SK-N-SH treated with all-trans-retinoic acid at 6 μM for 48 hours (cell line): Measurements from ENCODE around the gene MAPRE2.

Experiments used
- OSR1 ChIP-seq: fragments of 250-450 bp; sonication (Bioruptor Pico); IDR thresholded peaks from 2 replicates; pipeline ENCODE4 v1.8.0; 2022; ENCODE audit warnings: moderate library complexity, mild to moderate bottlenecking, inconsistent platforms
- TCF4 ChIP-seq: fragments of 250-450 bp; sonication (Bioruptor Pico); IDR thresholded peaks from 2 replicates; pipeline ENCODE4 v1.8.0; 2021; ENCODE audit warnings: mild to moderate bottlenecking, moderate library complexity, borderline replicate concordance
- TF ChIP-seq, protein P1 (sequence below): fragments of 250-450 bp; sonication (Bioruptor Pico); IDR thresholded peaks from 2 replicates; pipeline ENCODE4 v1.8.0; 2020; ENCODE audit warnings: mild to moderate bottlenecking, moderate library complexity, borderline replicate concordance

DNA sequence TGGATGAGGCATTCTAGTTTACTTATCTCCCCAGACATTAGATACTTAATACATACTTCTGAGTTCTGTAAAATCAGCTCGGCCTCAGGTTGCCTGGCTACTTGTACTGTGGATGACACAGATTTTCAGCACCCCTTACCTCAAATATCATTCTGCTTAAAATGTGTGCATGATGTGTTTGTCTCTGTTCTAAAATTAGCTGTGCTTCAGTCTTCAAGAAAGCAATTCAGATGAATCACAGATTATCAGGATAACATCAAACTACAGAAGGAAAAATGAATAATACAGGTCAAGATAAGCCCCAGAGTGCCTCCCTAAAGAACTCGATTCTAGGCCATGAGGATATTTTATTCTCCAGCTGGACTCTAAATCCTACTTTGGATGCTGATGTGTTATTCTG is 21.3 kb upstream of the MAPRE2 start:
- TF ChIP-seq, protein P1, sequence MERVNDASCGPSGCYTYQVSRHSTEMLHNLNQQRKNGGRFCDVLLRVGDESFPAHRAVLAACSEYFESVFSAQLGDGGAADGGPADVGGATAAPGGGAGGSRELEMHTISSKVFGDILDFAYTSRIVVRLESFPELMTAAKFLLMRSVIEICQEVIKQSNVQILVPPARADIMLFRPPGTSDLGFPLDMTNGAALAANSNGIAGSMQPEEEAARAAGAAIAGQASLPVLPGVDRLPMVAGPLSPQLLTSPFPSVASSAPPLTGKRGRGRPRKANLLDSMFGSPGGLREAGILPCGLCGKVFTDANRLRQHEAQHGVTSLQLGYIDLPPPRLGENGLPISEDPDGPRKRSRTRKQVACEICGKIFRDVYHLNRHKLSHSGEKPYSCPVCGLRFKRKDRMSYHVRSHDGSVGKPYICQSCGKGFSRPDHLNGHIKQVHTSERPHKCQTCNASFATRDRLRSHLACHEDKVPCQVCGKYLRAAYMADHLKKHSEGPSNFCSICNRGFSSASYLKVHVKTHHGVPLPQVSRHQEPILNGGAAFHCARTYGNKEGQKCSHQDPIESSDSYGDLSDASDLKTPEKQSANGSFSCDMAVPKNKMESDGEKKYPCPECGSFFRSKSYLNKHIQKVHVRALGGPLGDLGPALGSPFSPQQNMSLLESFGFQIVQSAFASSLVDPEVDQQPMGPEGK = no peak
- TF ChIP-seq TCF4 = no peak
- TF ChIP-seq OSR1 = no peak
